CD4-positive, alpha-beta T cell (primary cell): ENCODE results near the gene LZIC. TPM values are rescaled to one million over a fixed set of nuclear protein-coding genes. Genes with fewer than 3 reads are reported as not detected.

ENCODE experiments used
- ATAC-seq: fragments of 200-7000 bp; cut with Tn5 transposase; one replicate; pipeline ENCODE4 v1.10.0; 2022; ENCODE audit warnings: mild to moderate bottlenecking; ENCODE audit not compliant: poor library complexity
- CTCF ChIA-PET: fragments of 350-600 bp; sonication (Branson Sonifier 250); formaldehyde crosslinking; loops from one replicate; lab custom pipeline; 2021; ENCODE audit warnings: antibody characterized with exemption, inconsistent platforms; lab: Charles Lee
- POLR2A ChIA-PET: fragments of 350-600 bp; sonication (Branson Sonifier 250); formaldehyde crosslinking; loops from one replicate; lab custom pipeline; 2021; ENCODE audit warnings: antibody characterized with exemption, inconsistent platforms; lab: Charles Lee
- DNase-seq, 14 experiments: peaks; one replicate each; pipeline ENCODE4 v3.0.0-alpha.2; 2013 to 2020; ENCODE audit warnings: mixed read lengths in 2 of 14
- H3K27ac ChIP-seq, 2 donors: one replicate each; pipeline versions ENCODE4 v1.5.1 to v1.7.0; 2013; ENCODE audit warnings: low read length in 2 of 2, low read depth in 1 of 2, mild to moderate bottlenecking in 1 of 2
- H3K27me3 ChIP-seq, 2 experiments: 1 replicate in 1 of 2; 2 replicates in 1 of 2; pipeline versions ENCODE4 v1.6.1 to v1.7.0; 2013; ENCODE audit warnings: low read length in 2 of 2, control low read depth in 1 of 2, mild to moderate bottlenecking in 1 of 2, moderate library complexity in 1 of 2; ENCODE audit not compliant: insufficient read depth in 2 of 2, control insufficient read depth in 1 of 2
- H3K36me3 ChIP-seq: one replicate; pipeline ENCODE4 v1.6.1; 2013; ENCODE audit warnings: low read length, control low read depth; ENCODE audit not compliant: insufficient read depth
- H3K4me1 ChIP-seq: one replicate; pipeline ENCODE4 v1.6.1; 2013; ENCODE audit warnings: low read length, control low read depth; ENCODE audit not compliant: insufficient read depth
- H3K4me3 ChIP-seq: one replicate; pipeline ENCODE4 v1.5.1; 2013; ENCODE audit warnings: mild to moderate bottlenecking, low read length, moderate library complexity
- H3K9me3 ChIP-seq, 2 experiments: 1 replicate in 1 of 2; 2 replicates in 1 of 2; pipeline versions ENCODE4 v1.6.1 to v1.7.0; 2013; ENCODE audit warnings: low read length in 2 of 2, mild to moderate bottlenecking in 2 of 2, control low read depth in 1 of 2, moderate library complexity in 1 of 2; ENCODE audit not compliant: control insufficient read depth in 1 of 2, insufficient read depth in 1 of 2
- H3K27ac Mint-ChIP-seq: one replicate; pipeline ENCODE4 v1.8.0; 2020; ENCODE audit warnings: mixed read lengths
- H3K27me3 Mint-ChIP-seq: one replicate; pipeline ENCODE4 v1.8.0; 2021; ENCODE audit warnings: mixed read lengths
- H3K36me3 Mint-ChIP-seq: one replicate; pipeline ENCODE4 v1.8.0; 2021; ENCODE audit warnings: low read depth, mixed read lengths
- H3K4me1 Mint-ChIP-seq: one replicate; pipeline ENCODE4 v1.8.0; 2021; ENCODE audit warnings: low read depth, mixed read lengths
- H3K4me3 Mint-ChIP-seq: one replicate; pipeline ENCODE4 v1.8.0; 2020; ENCODE audit warnings: mild to moderate bottlenecking, mixed read lengths
- H3K9me3 Mint-ChIP-seq: one replicate; pipeline ENCODE4 v1.8.0; 2020; ENCODE audit warnings: mixed read lengths
- intact Hi-C, 2 experiments: fragments of 100-400 bp; cut with DNase I in 1 of 2; cut with micrococcal nuclease in 1 of 2; formaldehyde crosslinking; loops; one replicate each; pipeline versions ENCODE4 v1.15.1 to v1.9.0; 2023 to 2025; cut with DNase I, micrococcal nuclease
- total RNA-seq, 174 experiments: library from RNA in 2 of 174; stranded (reverse) in 2 of 174; gene quantifications; one replicate each; pipeline ENCODE4 v1.2.3 and lab custom pipeline; 2021 to 2026
- TF ChIP-seq, protein P1 (sequence below): fragments of 200-600 bp; IDR thresholded peaks from one replicate; pipeline ENCODE4 v1.8.0; 2022; ENCODE audit warnings: antibody characterized with exemption, mild to moderate bottlenecking

LZIC gene
- total RNA-seq, 2 experiments from 2014 or later = 16.0 to 18.1 TPM

DNA sequence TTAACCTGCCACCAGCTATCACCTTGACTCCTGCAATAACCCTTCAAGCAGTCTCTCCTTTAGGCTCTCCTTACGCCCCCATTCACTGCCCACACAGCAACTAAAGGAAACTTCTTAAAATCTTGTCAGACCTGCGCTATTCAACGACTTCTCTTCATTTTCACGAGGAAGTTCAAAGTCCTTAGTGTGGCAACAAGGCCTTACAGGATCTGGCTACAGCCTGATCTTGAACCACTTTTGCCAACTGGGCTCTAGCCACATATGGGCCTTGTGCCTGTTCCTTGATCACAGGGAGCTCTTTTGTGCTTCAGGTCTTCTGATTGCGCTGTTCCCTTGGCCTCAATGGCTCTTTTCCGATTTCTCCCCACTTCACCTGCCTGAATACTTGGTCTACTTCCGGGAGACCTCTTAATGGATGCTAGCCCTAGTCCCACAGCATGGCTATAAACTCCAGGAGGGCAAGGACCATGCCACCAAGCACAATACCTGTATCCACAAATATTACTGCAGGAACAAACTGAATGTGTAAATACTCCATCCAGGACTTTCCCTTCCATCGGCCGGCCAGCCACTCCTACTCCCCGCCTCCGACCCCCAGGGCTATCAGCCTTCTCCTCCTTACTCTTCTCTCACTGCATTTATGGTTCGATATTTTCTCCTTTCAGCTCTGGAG, 30.8 kb downstream of the LZIC start:
- H3K27ac Mint-ChIP-seq = peak overlapping the region; percentile 19
- intact Hi-C loops = loop anchor here in 1 of 2 experiments (10.0 kb wide), 1 partner anchor 788 kb away; the partner anchor contains the start of gene GPR157
- Histone ChIP-seq H3K4me1 (peaks cover 23% of the 10 kb centered on the region), H3K4me3 (no peak overlapping the region), H3K27me3 (no peaks in the 10 kb centered on the region), H3K36me3 (no peaks in the 10 kb centered on the region), H3K9me3 (no peaks in the 10 kb centered on the region), H3K27ac (peak overlapping the region in 1 of 2 donors; percentile 28)
- ChIA-PET CTCF (no interaction called here), POLR2A (no interaction called here)
- no peak for DNase-seq
- H3K4me1 Mint-ChIP-seq = peaks cover 36% of the 10 kb centered on the region
- no peaks in the 10 kb centered on the region for H3K9me3 Mint-ChIP-seq
- no peaks in the 10 kb centered on the region for H3K27me3 Mint-ChIP-seq
- H3K4me3 Mint-ChIP-seq = peak overlapping the region; percentile 79
- ATAC-seq = no peak
- no peaks in the 10 kb centered on the region for H3K36me3 Mint-ChIP-seq
- TF ChIP-seq, protein P1, sequence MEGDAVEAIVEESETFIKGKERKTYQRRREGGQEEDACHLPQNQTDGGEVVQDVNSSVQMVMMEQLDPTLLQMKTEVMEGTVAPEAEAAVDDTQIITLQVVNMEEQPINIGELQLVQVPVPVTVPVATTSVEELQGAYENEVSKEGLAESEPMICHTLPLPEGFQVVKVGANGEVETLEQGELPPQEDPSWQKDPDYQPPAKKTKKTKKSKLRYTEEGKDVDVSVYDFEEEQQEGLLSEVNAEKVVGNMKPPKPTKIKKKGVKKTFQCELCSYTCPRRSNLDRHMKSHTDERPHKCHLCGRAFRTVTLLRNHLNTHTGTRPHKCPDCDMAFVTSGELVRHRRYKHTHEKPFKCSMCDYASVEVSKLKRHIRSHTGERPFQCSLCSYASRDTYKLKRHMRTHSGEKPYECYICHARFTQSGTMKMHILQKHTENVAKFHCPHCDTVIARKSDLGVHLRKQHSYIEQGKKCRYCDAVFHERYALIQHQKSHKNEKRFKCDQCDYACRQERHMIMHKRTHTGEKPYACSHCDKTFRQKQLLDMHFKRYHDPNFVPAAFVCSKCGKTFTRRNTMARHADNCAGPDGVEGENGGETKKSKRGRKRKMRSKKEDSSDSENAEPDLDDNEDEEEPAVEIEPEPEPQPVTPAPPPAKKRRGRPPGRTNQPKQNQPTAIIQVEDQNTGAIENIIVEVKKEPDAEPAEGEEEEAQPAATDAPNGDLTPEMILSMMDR = no peak

DNA sequence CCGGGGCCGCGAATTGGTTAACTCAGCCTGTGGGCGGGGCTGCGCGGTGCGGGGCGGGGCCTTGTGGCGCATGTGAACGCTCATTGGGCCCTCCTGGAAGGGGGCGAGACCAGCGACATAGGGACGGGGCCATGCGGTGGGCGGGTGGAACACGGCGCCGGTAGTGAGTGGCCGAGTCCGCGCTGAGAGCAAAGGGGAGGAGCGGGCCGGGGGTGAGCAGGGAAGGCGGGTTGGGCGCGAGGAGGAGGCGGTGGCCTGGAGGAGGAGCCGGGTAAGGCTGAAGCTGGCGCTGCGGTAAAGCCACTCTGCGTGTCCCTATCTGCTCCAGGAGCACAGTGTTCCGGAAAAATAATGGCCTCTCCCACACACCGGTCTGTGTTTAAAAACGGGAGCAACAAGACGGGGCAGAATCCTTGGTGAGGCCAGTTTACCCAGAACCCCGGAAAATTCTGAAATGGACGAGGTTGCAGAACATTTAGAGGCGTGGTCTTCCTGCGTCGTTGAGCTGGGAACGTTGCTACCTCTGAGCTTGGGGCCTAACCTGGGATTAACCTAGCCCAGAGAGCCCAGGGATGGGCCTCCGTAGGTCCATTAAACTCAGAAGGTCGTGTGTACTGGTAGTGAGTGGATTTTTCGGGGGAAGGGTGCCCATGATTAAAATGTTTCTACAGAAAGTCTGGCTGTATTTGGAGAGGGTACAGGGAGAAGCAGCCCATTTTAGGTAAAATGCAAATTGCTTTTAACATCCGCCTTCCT, 32.6 kb downstream of the LZIC start:
- no peaks in the 10 kb centered on the region for H3K9me3 ChIP-seq
- peak overlapping the region; percentile 65 to 70 for H3K27ac ChIP-seq
- peak; percentile 90 for ATAC-seq
- H3K9me3 Mint-ChIP-seq = no peaks in the 10 kb centered on the region
- no peaks in the 10 kb centered on the region for H3K36me3 ChIP-seq
- POLR2A ChIA-PET = interaction anchor here (0.6 to 1.3 kb wide), 11 partner anchors 10 to 676 kb away, joined by 3 to 15 read pairs (median 4); partner anchors contain the start of genes H6PD, LZIC, NMNAT1 and UBE4B
- H3K27me3 Mint-ChIP-seq = no peaks in the 10 kb centered on the region
- H3K27me3 ChIP-seq = no peaks in the 10 kb centered on the region
- no peaks in the 10 kb centered on the region for H3K36me3 Mint-ChIP-seq
- intact Hi-C loops = loop anchor here (1.0 to 10.0 kb wide), 3 partner anchors 33 to 786 kb away; partner anchors contain the start of genes LZIC (in 2 of the 2), NMNAT1 (in 2 of the 2), GPR157 (in 1 of the 2) and UBE4B (in 1 of the 2)
- peak overlapping the region; percentile 84 for H3K4me3 ChIP-seq
- TF ChIP-seq, protein P1 = no peak
- H3K4me3 Mint-ChIP-seq = peak overlapping the region; percentile 96
- DNase-seq = peak; percentile 100
- CTCF ChIA-PET = interaction anchor here (0.5 to 1.0 kb wide), 4 partner anchors 40 to 479 kb away, joined by 3 to 4 read pairs (median 4); partner anchors contain the start of gene KIF1B
- peaks cover 23% of the 10 kb centered on the region for H3K4me1 ChIP-seq
- peaks cover 36% of the 10 kb centered on the region for H3K4me1 Mint-ChIP-seq
- H3K27ac Mint-ChIP-seq = peak overlapping the region; percentile 94

DNA sequence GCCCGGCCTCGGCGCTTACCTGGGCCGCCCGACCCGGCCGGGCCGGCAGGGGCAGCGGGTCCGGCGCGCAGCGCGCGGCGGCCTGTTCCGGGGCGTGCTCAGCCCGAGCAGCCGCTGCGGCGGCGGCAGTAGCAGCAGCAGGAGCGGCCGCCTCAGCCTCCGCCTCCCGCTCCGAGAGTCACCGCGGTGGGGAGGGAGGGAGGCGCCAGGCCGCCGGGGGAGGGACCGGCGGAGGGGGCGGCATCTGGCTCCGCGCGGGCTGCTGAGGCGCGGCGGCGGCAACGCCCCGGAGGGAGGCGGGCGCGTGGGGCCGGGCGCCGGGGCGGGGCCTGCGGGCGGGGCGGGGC, 33.1 kb downstream of the LZIC start, which contains the start of gene CTNNBIP1:
TSS of gene CTNNBIP1 (minus strand) at position 194 of the 347 bp plus-strand sequence. CDS start 38,205 bp downstream, outside the sequence.
- TF ChIP-seq, protein P1 = no peak
- peak within 1 kb of the TSS; percentile 96 for H3K4me3 Mint-ChIP-seq
- ATAC-seq = peak; percentile 73
- H3K9me3 Mint-ChIP-seq = no peaks in the 10 kb centered on the region
- Histone ChIP-seq H3K27me3 (no peaks in the 10 kb centered on the region), H3K9me3 (no peaks in the 10 kb centered on the region), H3K4me3 (peak within 1 kb of the TSS; percentile 84), H3K27ac (peak within 1 kb of the TSS; percentile 65 to 70), H3K36me3 (no peaks in the 10 kb centered on the region), H3K4me1 (peaks cover 23% of the 10 kb centered on the region)
- no peaks in the 10 kb centered on the region for H3K27me3 Mint-ChIP-seq
- peaks cover 36% of the 10 kb centered on the region for H3K4me1 Mint-ChIP-seq
- POLR2A ChIA-PET = interaction anchor here (1.0 to 1.3 kb wide), 5 partner anchors 33 to 281 kb away, joined by 3 to 15 read pairs (median 6); partner anchors contain the start of genes LZIC, NMNAT1 and UBE4B
- H3K36me3 Mint-ChIP-seq = no peaks in the 10 kb centered on the region
- CTCF ChIA-PET = interaction anchor here (0.8 kb wide), 1 partner anchor 40 kb away, joined by 4 read pairs; no protein-coding TSS in a partner anchor
- H3K27ac Mint-ChIP-seq = peak within 1 kb of the TSS; percentile 94
- intact Hi-C loops = loop anchor here (1.0 to 10.0 kb wide), 3 partner anchors 33 to 785 kb away; partner anchors contain the start of genes LZIC (in 2 of the 2), NMNAT1 (in 2 of the 2), GPR157 (in 1 of the 2) and UBE4B (in 1 of the 2)
- no peak for DNase-seq
